HG02759 (cell line): ENCODE data around the gene PTPRR.
"Not testable (repeated sequence)": the region's sequence is repeated elsewhere in the genome, so short reads cannot be mapped to it uniquely, and the experiment has no call there.

Experiments used
- ATAC-seq: cut with Tn5 transposase; IDR thresholded peaks from one replicate; pipeline ENCODE4 v1.9.1; 2021; ENCODE audit warnings: mild to moderate bottlenecking, moderate library complexity; ENCODE audit not compliant: unreplicated experiment

PTPRR gene

GRCh38 chr12:70754330-70754741 is 166.2 kb downstream of the PTPRR start:
- no peak for ATAC-seq

- no peak for ATAC-seq
Observed at GRCh38 chr12:70752327-70752726, 168.2 kb downstream of the PTPRR start.

DNA sequence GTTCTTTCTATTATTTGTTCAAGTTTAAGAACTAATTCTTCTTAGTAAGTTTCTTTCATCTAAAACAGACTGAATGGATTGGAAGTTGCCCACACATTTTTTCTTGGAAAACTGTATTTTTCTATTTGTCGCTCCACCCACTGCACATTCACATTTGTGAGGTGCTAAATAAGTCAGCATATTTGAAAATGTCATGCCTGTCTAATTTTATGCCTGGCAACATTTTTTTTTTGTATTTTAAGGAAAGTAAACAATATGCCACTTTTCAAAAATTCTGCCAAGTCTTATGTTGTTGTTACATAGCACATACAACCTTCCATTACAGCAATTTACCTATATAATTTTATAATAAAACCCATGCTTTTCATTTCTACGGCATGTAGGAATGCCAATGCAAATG is 170.6 kb downstream of the PTPRR start:
- no peak for ATAC-seq

GRCh38 chr12:70748809-70749208 is 171.7 kb downstream of the PTPRR start:
- ATAC-seq = no peak

DNA sequence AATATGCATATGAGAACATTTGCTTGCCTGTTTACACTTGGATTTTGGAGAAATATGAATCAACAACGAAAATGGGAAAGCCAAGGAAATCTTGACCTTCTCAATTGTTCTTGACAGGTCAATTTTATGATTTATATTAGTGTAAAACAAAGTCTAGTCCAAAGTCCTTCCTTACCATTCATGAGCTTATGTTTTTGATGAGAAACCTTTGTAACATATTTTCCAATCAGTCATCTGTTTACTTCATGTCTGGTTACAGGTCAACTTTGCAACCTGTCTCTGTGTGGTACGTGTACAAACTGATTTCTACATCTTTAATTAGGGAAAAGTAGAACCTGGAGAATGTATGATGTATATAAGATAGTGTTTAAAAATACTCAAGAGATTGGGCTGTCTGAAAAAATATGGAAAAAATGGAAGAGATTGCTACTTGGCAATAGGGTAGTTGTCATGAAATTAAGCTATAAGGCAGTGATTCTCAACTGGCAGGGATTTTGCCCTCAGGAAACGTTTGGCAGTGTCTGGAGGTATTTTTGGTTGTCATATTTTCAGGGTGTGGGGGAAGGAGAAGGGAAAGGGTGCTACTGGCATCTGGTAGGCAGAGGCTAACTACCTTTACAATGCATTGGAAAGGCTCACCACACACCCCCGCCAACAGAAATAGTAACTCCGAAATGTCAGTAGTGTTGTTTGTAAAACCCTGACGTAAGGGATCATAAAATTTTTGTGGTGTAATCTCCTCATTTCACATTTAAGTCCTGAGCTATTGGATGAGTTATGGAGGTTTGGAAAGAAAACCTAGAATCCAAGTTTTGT is 172.9 kb downstream of the PTPRR start:
- no peak for ATAC-seq

GRCh38 chr12:70745048-70745447 is 175.5 kb downstream of the PTPRR start:
- ATAC-seq = no peak

GRCh38 chr12:70744178-70744577 is 176.4 kb downstream of the PTPRR start:
- ATAC-seq = no peak

- no peak for ATAC-seq
Observed at GRCh38 chr12:70741256-70741655, 179.3 kb downstream of the PTPRR start.

GRCh38 chr12:70739756-70740155 is 180.8 kb downstream of the PTPRR start:
- no peak for ATAC-seq

DNA sequence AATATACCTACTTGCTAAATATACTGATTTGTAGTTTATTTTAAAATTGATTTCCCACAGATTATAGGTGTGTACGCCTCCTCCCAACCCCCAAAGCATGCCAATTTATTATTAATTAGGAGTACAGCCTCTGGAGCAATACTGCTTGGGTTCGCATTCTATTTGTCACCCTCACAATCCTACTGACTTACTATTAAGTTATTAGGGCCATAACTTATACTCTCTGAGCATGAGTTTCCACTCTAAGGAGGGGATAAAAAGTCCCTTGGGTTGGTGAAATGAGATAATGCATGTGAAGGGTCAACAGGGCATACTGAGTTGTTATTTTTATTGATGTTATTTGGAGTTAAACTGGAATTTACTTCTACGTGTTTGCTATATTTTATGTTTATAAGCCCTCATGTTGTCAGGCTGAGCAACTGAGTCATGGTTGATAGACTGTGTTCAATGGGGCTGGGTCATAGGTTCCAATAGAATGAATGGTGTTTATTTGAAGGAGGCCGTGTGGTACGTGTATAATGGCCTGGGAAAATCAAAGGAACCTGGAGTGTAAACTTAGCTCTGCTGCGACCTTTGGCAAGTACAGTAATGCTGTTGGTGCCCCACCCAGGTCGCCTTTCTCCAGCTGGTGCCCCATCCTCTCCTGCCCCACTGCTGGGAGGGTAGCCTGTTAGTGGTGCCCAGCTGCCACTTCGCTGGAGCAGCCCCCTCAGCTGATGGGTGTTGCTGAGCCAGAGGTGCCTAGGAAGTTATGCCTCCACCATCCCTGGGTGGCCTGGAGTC is 184.0 kb downstream of the PTPRR start:
- ATAC-seq = no peak

GRCh38 chr12:70735197-70735596 is 185.3 kb downstream of the PTPRR start:
- ATAC-seq = not testable (repeated sequence)

DNA sequence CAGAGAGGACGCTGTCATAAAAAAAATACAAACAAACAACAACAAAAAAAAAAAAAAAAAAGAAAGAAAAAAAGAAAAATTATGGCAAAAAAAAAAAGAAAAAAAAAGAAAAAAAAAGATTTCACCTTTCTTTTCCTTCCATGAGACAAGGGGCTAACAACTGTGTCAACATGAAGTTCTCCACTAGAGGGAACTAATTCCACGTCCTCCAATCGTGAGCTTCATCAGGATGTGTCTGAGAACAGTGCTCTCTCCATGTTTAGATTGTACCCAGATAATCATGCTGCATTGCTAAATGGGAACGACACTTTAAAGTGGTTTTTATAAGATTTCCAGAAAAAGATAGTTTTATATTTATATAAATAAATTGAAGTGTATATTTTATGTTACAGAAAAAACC is 187.2 kb downstream of the PTPRR start:
- peak; percentile 94 for ATAC-seq

GRCh38 chr12:70732287-70732686 is 188.3 kb downstream of the PTPRR start:
- no peak for ATAC-seq

GRCh38 chr12:70730675-70731180 is 189.8 kb downstream of the PTPRR start:
- ATAC-seq = no peak

DNA sequence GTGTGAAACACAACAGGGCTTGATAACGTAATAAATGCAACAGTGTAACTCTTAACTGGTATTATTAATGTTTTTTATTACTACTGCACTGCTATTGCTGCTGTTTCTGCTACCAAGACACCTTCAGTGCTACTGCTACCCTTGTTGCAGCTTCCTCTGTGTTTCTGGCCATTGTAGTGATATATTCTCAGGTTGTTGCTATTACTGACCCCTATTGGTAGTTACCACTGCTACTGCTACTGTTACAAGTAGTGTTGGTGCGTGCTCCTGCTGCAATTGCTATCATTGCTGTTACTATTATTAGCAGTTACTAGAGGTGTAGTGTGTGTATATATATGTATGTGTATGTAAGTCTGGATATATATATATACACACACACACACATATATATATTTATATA is 196.1 kb downstream of the PTPRR start:
- no peak for ATAC-seq

- no peak for ATAC-seq
Observed at GRCh38 chr12:70722584-70723343, 197.8 kb downstream of the PTPRR start.

- ATAC-seq = no peak
Observed at GRCh38 chr12:70721656-70722357, 198.7 kb downstream of the PTPRR start.

DNA sequence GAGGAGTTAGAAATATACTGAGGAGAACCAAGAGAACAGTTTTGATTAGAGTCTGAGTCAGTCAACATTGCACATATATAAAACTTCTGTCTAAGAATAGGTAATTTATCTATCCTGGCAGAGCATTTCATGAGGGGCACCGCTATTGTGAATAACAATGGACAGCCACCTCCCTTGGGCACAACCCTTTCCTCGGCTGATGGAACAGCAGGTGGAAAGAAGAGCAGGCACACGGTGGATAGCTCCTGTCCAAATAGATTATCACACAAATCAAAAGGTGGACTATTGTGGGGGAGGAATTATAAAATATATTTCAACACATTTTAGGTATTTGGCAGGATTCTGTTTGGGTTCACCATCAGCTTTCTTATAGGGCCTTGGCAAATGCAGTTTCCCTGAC is 199.3 kb downstream of the PTPRR start:
- no peak for ATAC-seq

- peak; percentile 66 for ATAC-seq
Observed at GRCh38 chr12:70719672-70720420, 200.7 kb downstream of the PTPRR start.

DNA sequence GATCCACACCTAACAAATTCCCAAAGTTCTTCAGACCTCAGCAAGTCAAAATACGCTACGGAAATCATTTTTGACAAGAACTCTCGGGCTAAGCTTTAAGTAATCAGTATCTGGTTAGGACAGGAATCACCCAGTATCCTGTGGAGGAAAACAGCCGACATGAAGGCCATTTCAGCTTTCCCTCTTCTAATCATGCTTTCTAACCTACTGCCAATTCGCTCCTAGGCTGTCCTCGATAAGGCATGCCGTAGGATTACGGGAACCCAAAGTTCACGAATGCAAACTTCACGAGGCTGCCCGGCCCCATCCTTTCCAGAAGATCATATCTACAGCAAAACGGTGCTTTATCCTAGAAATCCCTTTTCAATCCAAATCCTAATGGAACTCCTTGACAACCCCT is 201.5 kb downstream of the PTPRR start:
- ATAC-seq = no peak
